ENCODE data around the gene HIP1.

DNA sequence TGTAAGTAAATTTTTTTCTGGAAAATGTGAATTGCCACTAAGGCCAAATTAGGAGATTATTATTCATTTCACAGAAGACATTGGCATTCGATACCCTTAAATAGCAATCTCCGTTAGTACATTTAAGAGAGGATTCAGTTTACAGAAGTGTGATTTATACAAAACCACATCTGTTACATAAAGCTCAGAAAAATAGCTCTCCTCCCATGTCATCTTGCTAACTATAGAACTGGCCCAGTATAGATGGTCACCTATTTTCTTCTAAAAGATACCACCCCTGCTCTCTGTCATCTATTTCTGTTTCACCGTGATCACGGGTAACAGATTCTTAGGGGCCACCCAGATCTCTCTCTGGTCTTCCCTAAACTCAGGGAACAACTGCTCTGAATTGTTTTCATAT is 119.1 kb downstream of the HIP1 start:
- TF ChIP-seq, protein P1, sequence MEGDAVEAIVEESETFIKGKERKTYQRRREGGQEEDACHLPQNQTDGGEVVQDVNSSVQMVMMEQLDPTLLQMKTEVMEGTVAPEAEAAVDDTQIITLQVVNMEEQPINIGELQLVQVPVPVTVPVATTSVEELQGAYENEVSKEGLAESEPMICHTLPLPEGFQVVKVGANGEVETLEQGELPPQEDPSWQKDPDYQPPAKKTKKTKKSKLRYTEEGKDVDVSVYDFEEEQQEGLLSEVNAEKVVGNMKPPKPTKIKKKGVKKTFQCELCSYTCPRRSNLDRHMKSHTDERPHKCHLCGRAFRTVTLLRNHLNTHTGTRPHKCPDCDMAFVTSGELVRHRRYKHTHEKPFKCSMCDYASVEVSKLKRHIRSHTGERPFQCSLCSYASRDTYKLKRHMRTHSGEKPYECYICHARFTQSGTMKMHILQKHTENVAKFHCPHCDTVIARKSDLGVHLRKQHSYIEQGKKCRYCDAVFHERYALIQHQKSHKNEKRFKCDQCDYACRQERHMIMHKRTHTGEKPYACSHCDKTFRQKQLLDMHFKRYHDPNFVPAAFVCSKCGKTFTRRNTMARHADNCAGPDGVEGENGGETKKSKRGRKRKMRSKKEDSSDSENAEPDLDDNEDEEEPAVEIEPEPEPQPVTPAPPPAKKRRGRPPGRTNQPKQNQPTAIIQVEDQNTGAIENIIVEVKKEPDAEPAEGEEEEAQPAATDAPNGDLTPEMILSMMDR (IDR thresholded peaks at IDR 0.05): no peak
- TF ChIP-seq POLR2A (IDR thresholded peaks at IDR 0.05): no peak
- TF ChIP-seq POLR2AphosphoS5 (IDR thresholded peaks at IDR 0.05): no peak
- no peak for TF ChIP-seq EP300 (IDR thresholded peaks at IDR 0.05)

Measured in sigmoid colon (tissue), 4 donors.